OCI-LY7 (cell line): ENCODE measurements around the gene SPATA31E1. TPM values are rescaled to one million over a fixed set of nuclear protein-coding genes. Genes with fewer than 3 reads are reported as not detected.

ENCODE experiments used
- BruUV-seq: library from RNA; stranded (reverse); fragments of 400-500 nt; replicated peaks from 2 replicates; lab custom pipeline; 2021; lab: Mats Ljungman, UMichigan
- CTCF ChIA-PET: fragments of 300-600 bp; sonication (Branson Sonifier 250); formaldehyde crosslinking; loops from one replicate; lab custom pipeline; 2022; ENCODE audit warnings: antibody characterized with exemption; ENCODE audit not compliant: unreplicated experiment; lab: Charles Lee
- POLR2A ChIA-PET: fragments of 300-600 bp; sonication (Branson Sonifier 250); formaldehyde crosslinking; loops from one replicate; lab custom pipeline; 2022; ENCODE audit warnings: antibody characterized with exemption; lab: Charles Lee
- DNase-seq: peaks from one replicate; pipeline ENCODE4 v3.0.0-alpha.2; 2015; ENCODE audit warnings: low spot score
- H2AFZ ChIP-seq: fragments of 200-600 bp; sonication (generic), shearing (Covaris generic); 2 replicates; pipeline ENCODE4 v1.6.1; 2014; ENCODE audit warnings: mild to moderate bottlenecking, antibody characterized with exemption, low read length, moderate library complexity
- H3K27ac ChIP-seq: fragments of 200-600 bp; sonication (generic); 2 replicates; pipeline ENCODE4 v1.5.1; 2014; ENCODE audit warnings: mixed run types, low read depth, mild to moderate bottlenecking, moderate library complexity, low read length, inconsistent platforms; ENCODE audit not compliant: poor library complexity, severe bottlenecking
- H3K36me3 ChIP-seq: fragments of 200-600 bp; sonication (generic); 2 replicates; pipeline ENCODE4 v1.6.1; 2014; ENCODE audit warnings: mild to moderate bottlenecking, antibody characterized with exemption, low read length, moderate library complexity, mixed read lengths; ENCODE audit not compliant: insufficient read depth
- H3K4me1 ChIP-seq: fragments of 200-600 bp; sonication (generic); 2 replicates; pipeline ENCODE4 v1.5.1; 2014; ENCODE audit warnings: mild to moderate bottlenecking, low read length; ENCODE audit not compliant: insufficient read depth, poor library complexity, severe bottlenecking
- H3K4me2 ChIP-seq: fragments of 200-600 bp; sonication (generic); 2 replicates; pipeline ENCODE4 v1.6.1; 2014; ENCODE audit warnings: mild to moderate bottlenecking, low read length
- H3K4me3 ChIP-seq: fragments of 200-600 bp; sonication (generic); 2 replicates; pipeline ENCODE4 v1.5.1; 2014; ENCODE audit warnings: mild to moderate bottlenecking, low read depth, low read length; ENCODE audit not compliant: poor library complexity, severe bottlenecking
- H3K79me2 ChIP-seq: fragments of 200-600 bp; sonication (generic); 2 replicates; pipeline ENCODE4 v1.6.1; 2016; ENCODE audit warnings: low read depth, mild to moderate bottlenecking, low read length, moderate library complexity, mixed read lengths; ENCODE audit not compliant: insufficient read depth
- H3K9me2 ChIP-seq: fragments of 200-600 bp; sonication (generic); 2 replicates; pipeline ENCODE4 v1.6.1; 2016; ENCODE audit warnings: mild to moderate bottlenecking, low read length, mixed read lengths; ENCODE audit not compliant: insufficient read depth
- H3K9me3 ChIP-seq: fragments of 200-600 bp; sonication (generic); 2 replicates; pipeline ENCODE4 v1.6.1; 2014; ENCODE audit warnings: mild to moderate bottlenecking, mixed run types, low read length, mixed read lengths
- H4K20me1 ChIP-seq: fragments of 200-600 bp; sonication (generic); 2 replicates; pipeline ENCODE4 v1.6.1; 2014; ENCODE audit warnings: mild to moderate bottlenecking, antibody characterized with exemption, low read length, moderate library complexity, mixed read lengths; ENCODE audit not compliant: insufficient read depth
- CTCF ChIP-seq: fragments of 200-600 bp; sonication (generic); conservative IDR thresholded peaks from 2 replicates; pipeline ENCODE4 v1.5.1; 2014; ENCODE audit warnings: mild to moderate bottlenecking, antibody characterized with exemption, low read length, moderate library complexity, mixed read lengths
- EZH2phosphoT487 ChIP-seq: fragments of 200-600 bp; sonication (generic); IDR thresholded peaks from 2 replicates; pipeline ENCODE4 v1.6.1; 2018; ENCODE audit warnings: low read depth, borderline replicate concordance, mild to moderate bottlenecking, mixed run types, antibody characterized with exemption, low read length, moderate library complexity, mixed read lengths
- intact Hi-C: fragments of 100-400 bp; cut with micrococcal nuclease; formaldehyde crosslinking; loops from one replicate; pipeline ENCODE4 v1.10.0; 2022; ENCODE audit not compliant: unreplicated experiment
- total RNA-seq, 2 experiments: library from RNA; depleted of rRNA in 1 of 2; stranded (reverse); fragments of >200 nt in 1 of 2; shearing (Covaris generic) in 1 of 2; gene quantifications; 2 replicates each; pipeline ENCODE4 v1.2.3, GENCODE V29; 2014 to 2022

Gene SPATA31E1
- total RNA-seq, 2 experiments from 2014 or later: not detected

GRCh38 chr9:87885484-87886189 is 3.0 kb downstream of the SPATA31E1 start:
- H3K36me3 ChIP-seq: no peaks in the 10 kb centered on the region
- H3K9me2 ChIP-seq: no peaks in the 10 kb centered on the region
- no peak overlapping the region for H2AFZ ChIP-seq
- H3K4me3 ChIP-seq: no peak overlapping the region
- CTCF ChIA-PET: no interaction called here
- no peaks in the 10 kb centered on the region for H3K79me2 ChIP-seq
- POLR2A ChIA-PET: no interaction called here
- H3K4me2 ChIP-seq: no peak overlapping the region
- no peaks in the 10 kb centered on the region for H3K4me1 ChIP-seq
- intact Hi-C loops: no loop called here
- H4K20me1 ChIP-seq: no peaks in the 10 kb centered on the region
- TF ChIP-seq CTCF: no peak
- TF ChIP-seq EZH2phosphoT487: no peak
- BruUV-seq: no TSS peak
- no peak for DNase-seq
- H3K9me3 ChIP-seq: no peaks in the 10 kb centered on the region
- no peak overlapping the region for H3K27ac ChIP-seq

DNA sequence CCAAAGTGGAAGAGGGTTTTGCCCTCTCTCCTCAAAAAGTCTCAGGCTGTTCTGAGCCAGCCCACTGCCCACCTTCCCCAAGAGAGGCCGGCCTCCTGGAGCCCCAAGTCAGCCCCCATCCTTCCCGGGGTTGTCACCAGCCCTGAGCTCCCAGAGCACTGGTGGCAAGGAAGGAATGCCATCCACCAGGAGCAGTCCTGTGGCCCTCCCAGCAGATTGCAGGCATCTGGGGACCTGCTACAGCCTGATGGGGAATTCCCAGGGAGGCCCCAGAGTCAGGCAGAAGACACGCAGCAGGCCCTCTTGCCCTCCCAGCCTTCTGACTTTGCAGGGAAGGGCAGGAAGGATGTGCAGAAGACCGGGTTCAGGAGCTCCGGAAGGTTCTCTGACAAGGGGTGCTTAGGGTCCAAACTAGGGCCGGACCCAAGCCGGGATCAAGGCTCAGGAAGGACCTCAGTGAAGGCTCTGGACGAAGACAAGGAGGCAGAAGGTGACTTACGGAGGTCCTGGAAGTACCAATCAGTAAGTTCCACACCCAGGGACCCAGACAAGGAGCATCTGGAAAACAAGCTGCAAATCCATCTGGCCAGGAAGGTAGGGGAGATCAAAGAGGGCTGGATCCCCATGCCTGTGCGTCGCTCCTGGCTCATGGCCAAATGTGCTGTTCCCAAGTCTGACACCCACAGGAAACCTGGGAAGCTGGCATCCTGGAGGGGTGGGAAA is 3.7 kb downstream of the SPATA31E1 start:
- H4K20me1 ChIP-seq: no peaks in the 10 kb centered on the region
- no TSS peak for BruUV-seq
- DNase-seq: no peak
- H3K4me3 ChIP-seq: no peak overlapping the region
- H3K9me2 ChIP-seq: no peaks in the 10 kb centered on the region
- H3K4me1 ChIP-seq: no peaks in the 10 kb centered on the region
- no peak overlapping the region for H3K27ac ChIP-seq
- CTCF ChIA-PET: no interaction called here
- intact Hi-C loops: no loop called here
- no peak overlapping the region for H3K4me2 ChIP-seq
- H2AFZ ChIP-seq: no peak overlapping the region
- POLR2A ChIA-PET: no interaction called here
- H3K79me2 ChIP-seq: no peaks in the 10 kb centered on the region
- TF ChIP-seq EZH2phosphoT487 (no peak), CTCF (no peak)
- no peaks in the 10 kb centered on the region for H3K36me3 ChIP-seq
- no peaks in the 10 kb centered on the region for H3K9me3 ChIP-seq
